ENCODE results near the gene DNMT3L.
"Not testable (repeated sequence)": the region's sequence is repeated elsewhere in the genome, so short reads cannot be mapped to it uniquely, and the experiment has no call there.

The DNMT3L gene

GRCh38 chr21:44241281-44241680 is 20.4 kb downstream of the DNMT3L start:
- DNase-seq: not testable (repeated sequence)

- DNase-seq: not testable (repeated sequence)
Measured at GRCh38 chr21:44240842-44241241, 20.9 kb downstream of the DNMT3L start, which contains the start of gene ICOSLG. TSS of gene ICOSLG (minus strand) at chr21:44240943. CDS start at chr21:44240817, 126 bp downstream.

GRCh38 chr21:44240353-44240752 is 21.3 kb downstream of the DNMT3L start:
- DNase-seq: not testable (repeated sequence)

- DNase-seq: not testable (repeated sequence)
Measured at GRCh38 chr21:44229561-44229960, 32.1 kb downstream of the DNMT3L start.

GRCh38 chr21:44228109-44228508 is 33.6 kb downstream of the DNMT3L start:
- not testable (repeated sequence) for DNase-seq

- DNase-seq: not testable (repeated sequence)
Measured at GRCh38 chr21:44227614-44228013, 34.1 kb downstream of the DNMT3L start.

- DNase-seq: not testable (repeated sequence)
Measured at GRCh38 chr21:44225605-44226004, 36.1 kb downstream of the DNMT3L start.

GRCh38 chr21:44223334-44223733 is 38.4 kb downstream of the DNMT3L start:
- DNase-seq: not testable (repeated sequence)

GRCh38 chr21:44220674-44221073 is 41.0 kb downstream of the DNMT3L start:
- DNase-seq: not testable (repeated sequence)

GRCh38 chr21:44218461-44218860 is 43.2 kb downstream of the DNMT3L start:
- not testable (repeated sequence) for DNase-seq

GRCh38 chr21:44211978-44212377 is 49.7 kb downstream of the DNMT3L start:
- DNase-seq: not testable (repeated sequence)

- DNase-seq: not testable (repeated sequence)
Measured at GRCh38 chr21:44211574-44211973, 50.1 kb downstream of the DNMT3L start.

GRCh38 chr21:44207860-44208646 is 53.6 kb downstream of the DNMT3L start:
- DNase-seq: not testable (repeated sequence)

- not testable (repeated sequence) for DNase-seq
Measured at GRCh38 chr21:44206698-44207676, 54.7 kb downstream of the DNMT3L start.

- DNase-seq: not testable (repeated sequence)
Measured at GRCh38 chr21:44206187-44206586, 55.5 kb downstream of the DNMT3L start.

GRCh38 chr21:44202590-44203299 is 59.0 kb downstream of the DNMT3L start:
- DNase-seq: not testable (repeated sequence)

GRCh38 chr21:44199997-44200396 is 61.7 kb downstream of the DNMT3L start:
- DNase-seq: not testable (repeated sequence)

- no peak for DNase-seq
Measured at GRCh38 chr21:44199448-44199847, 62.2 kb downstream of the DNMT3L start.

- not testable (repeated sequence) for DNase-seq
Measured at GRCh38 chr21:44197156-44197516, 64.6 kb downstream of the DNMT3L start.
